Trophoblast cell (in vitro differentiated cells and primary cell): Measurements from ENCODE around the gene PMS1.

Source experiments
- DNase-seq, 2 donors: peaks; one replicate each; pipeline ENCODE4 v3.0.0-alpha.2; 2016
- H2AFZ ChIP-seq: 2 replicates; pipeline ENCODE4 v1.6.1; 2013; ENCODE audit warnings: low read length, moderate library complexity, mild to moderate bottlenecking; ENCODE audit not compliant: insufficient read depth, poor library complexity
- H2AK5ac ChIP-seq: 2 replicates; pipeline ENCODE4 v1.6.1; 2013; ENCODE audit warnings: mild to moderate bottlenecking, low read length
- H2BK120ac ChIP-seq: 2 replicates; pipeline ENCODE4 v1.6.1; 2013; ENCODE audit warnings: low read length, mild to moderate bottlenecking, moderate library complexity; ENCODE audit not compliant: insufficient read depth, poor library complexity
- H2BK12ac ChIP-seq: 2 replicates; pipeline ENCODE4 v1.6.1; 2013; ENCODE audit warnings: mild to moderate bottlenecking, low read length, moderate library complexity
- H2BK5ac ChIP-seq: 2 replicates; pipeline ENCODE4 v1.6.1; 2013; ENCODE audit warnings: low read length, low read depth, moderate library complexity, mild to moderate bottlenecking; ENCODE audit not compliant: poor library complexity
- H3K14ac ChIP-seq: 2 replicates; pipeline ENCODE4 v1.6.1; 2013; ENCODE audit warnings: mild to moderate bottlenecking, low read length
- H3K18ac ChIP-seq: 2 replicates; pipeline ENCODE4 v1.6.1; 2013; ENCODE audit warnings: mild to moderate bottlenecking, low read length
- H3K23ac ChIP-seq: 2 replicates; pipeline ENCODE4 v1.6.1; 2013; ENCODE audit warnings: low read length
- H3K27ac ChIP-seq: 2 replicates; pipeline ENCODE4 v1.5.1; 2013; ENCODE audit warnings: low read depth, mild to moderate bottlenecking, inconsistent platforms, low read length, moderate library complexity
- H3K27me3 ChIP-seq: 2 replicates; pipeline ENCODE4 v1.6.1; 2013; ENCODE audit warnings: inconsistent platforms, mild to moderate bottlenecking, low read length, moderate library complexity; ENCODE audit not compliant: insufficient read depth
- H3K36me3 ChIP-seq, 2 experiments: 1 replicate in 1 of 2; 2 replicates in 1 of 2; pipeline ENCODE4 v1.6.1; 2013; ENCODE audit warnings: low read length in 2 of 2, mild to moderate bottlenecking in 2 of 2, moderate library complexity in 1 of 2; ENCODE audit not compliant: insufficient read depth in 2 of 2, control insufficient read depth in 1 of 2
- H3K4ac ChIP-seq: 2 replicates; pipeline ENCODE4 v1.6.1; 2013; ENCODE audit warnings: low read depth, mild to moderate bottlenecking, low read length, moderate library complexity
- H3K4me1 ChIP-seq, 2 experiments: 1 replicate in 1 of 2; 2 replicates in 1 of 2; pipeline ENCODE4 v1.6.1; 2013; ENCODE audit warnings: low read length in 2 of 2, mild to moderate bottlenecking in 2 of 2, moderate library complexity in 1 of 2; ENCODE audit not compliant: insufficient read depth in 2 of 2, control insufficient read depth in 1 of 2
- H3K4me2 ChIP-seq: 2 replicates; pipeline ENCODE4 v1.6.1; 2013; ENCODE audit warnings: inconsistent platforms, mild to moderate bottlenecking, low read length, moderate library complexity
- H3K4me3 ChIP-seq: 2 replicates; pipeline ENCODE4 v1.5.1; 2013; ENCODE audit warnings: mild to moderate bottlenecking, low read depth, low read length, inconsistent platforms
- H3K79me1 ChIP-seq: one replicate; pipeline ENCODE4 v1.6.1; 2013; ENCODE audit warnings: low read length
- H3K79me2 ChIP-seq: 2 replicates; pipeline ENCODE4 v1.6.1; 2013; ENCODE audit warnings: low read length, mild to moderate bottlenecking; ENCODE audit not compliant: control insufficient read depth, insufficient read depth, poor library complexity
- H3K9ac ChIP-seq: 2 replicates; pipeline ENCODE4 v1.6.1; 2013; ENCODE audit warnings: mild to moderate bottlenecking, low read length
- H3K9me3 ChIP-seq: 2 replicates; pipeline ENCODE4 v1.6.1; 2013; ENCODE audit warnings: low read depth, mild to moderate bottlenecking, control low read depth, inconsistent platforms, low read length; ENCODE audit not compliant: insufficient read depth
- H4K12ac ChIP-seq: 2 replicates; pipeline ENCODE4 v1.6.1; 2013; ENCODE audit warnings: low read depth, mild to moderate bottlenecking, low read length, moderate library complexity
- H4K8ac ChIP-seq: 2 replicates; pipeline ENCODE4 v1.6.1; 2013; ENCODE audit warnings: low read depth, mild to moderate bottlenecking, low read length, moderate library complexity
- H4K91ac ChIP-seq: one replicate; pipeline ENCODE4 v1.6.1; 2013; ENCODE audit warnings: low read depth, mild to moderate bottlenecking, low read length, moderate library complexity
- WGBS: extraction: QIAGEN DNeasy Blood & Tissue Kit; methylation state at CpG from one replicate; pipeline ENCODE4 v1.1.7; 2013; ENCODE audit warnings: missing lambda C conversion rate; ENCODE audit not compliant: insufficient read length, insufficient coverage; ENCODE audit errors: extremely low coverage; 5-methylcytosine and 5-hydroxymethylcytosine counted together

PMS1 gene

DNA sequence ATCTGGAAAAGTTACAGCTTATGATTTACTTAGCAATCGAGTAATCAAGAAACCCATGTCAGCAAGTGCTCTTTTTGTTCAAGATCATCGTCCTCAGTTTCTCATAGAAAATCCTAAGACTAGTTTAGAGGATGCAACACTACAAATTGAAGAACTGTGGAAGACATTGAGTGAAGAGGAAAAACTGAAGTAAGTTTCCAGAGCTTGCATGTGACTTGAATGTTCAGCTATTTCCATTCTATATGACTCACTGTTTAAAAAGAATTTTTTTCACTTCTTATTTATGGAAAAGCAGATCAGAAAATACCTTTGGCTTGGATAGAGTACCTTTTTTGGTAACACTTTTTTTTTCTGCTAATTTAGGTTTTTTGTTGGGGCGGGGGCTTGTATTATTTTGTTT, 70.7 kb downstream of the PMS1 start:
- Histone ChIP-seq H3K27ac (no peak overlapping the region), H3K18ac (no peak overlapping the region), H3K4ac (no peak overlapping the region), H4K8ac (no peak overlapping the region), H2BK12ac (no peak overlapping the region), H3K4me1 (no peaks in the 10 kb centered on the region), H2AK5ac (no peak overlapping the region), H4K12ac (no peak overlapping the region), H3K9me3 (no peaks in the 10 kb centered on the region), H2BK120ac (no peak overlapping the region), H3K36me3 (no peaks in the 10 kb centered on the region), H3K4me3 (no peak overlapping the region), H3K79me1 (no peaks in the 10 kb centered on the region), H4K91ac (no peak overlapping the region), H2AFZ (no peak overlapping the region), H3K14ac (no peak overlapping the region), H3K23ac (no peak overlapping the region), H3K9ac (no peak overlapping the region), H3K79me2 (no peaks in the 10 kb centered on the region), H3K4me2 (no peak overlapping the region), H3K27me3 (no peaks in the 10 kb centered on the region), H2BK5ac (no peak overlapping the region)
- no peak for DNase-seq
- no CpG with 5 or more reads among the region's 3 CpGs for WGBS

DNA sequence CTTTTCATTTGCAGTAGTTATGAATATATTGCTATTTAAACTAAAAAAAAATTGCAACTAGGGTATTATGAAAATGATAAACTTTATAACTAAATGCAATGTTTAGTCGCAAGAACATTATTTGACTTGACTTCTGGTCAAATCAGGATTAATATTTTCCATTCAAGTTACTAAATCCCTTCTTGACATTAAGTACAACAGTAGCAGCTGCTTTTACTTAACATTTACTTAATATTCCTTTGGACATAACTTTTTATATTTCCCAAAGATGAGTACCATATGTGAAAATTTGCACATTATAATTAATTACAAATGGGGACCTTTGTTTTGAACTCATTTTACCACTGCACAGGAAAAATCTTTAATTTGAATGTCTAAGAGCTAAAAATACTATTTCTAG, 74.0 kb downstream of the PMS1 start:
- no peak overlapping the region for H2BK5ac ChIP-seq
- no peaks in the 10 kb centered on the region for H3K79me2 ChIP-seq
- no peak overlapping the region for H4K8ac ChIP-seq
- H3K27me3 ChIP-seq = no peaks in the 10 kb centered on the region
- no peak overlapping the region for H3K18ac ChIP-seq
- no peak overlapping the region for H4K12ac ChIP-seq
- no peak for DNase-seq
- H3K4ac ChIP-seq = no peak overlapping the region
- no peak overlapping the region for H2BK120ac ChIP-seq
- no peak overlapping the region for H3K9ac ChIP-seq
- no peaks in the 10 kb centered on the region for H3K79me1 ChIP-seq
- H2AFZ ChIP-seq = no peak overlapping the region
- no peak overlapping the region for H4K91ac ChIP-seq
- H3K4me2 ChIP-seq = no peak overlapping the region
- no peak overlapping the region for H3K27ac ChIP-seq
- H2AK5ac ChIP-seq = no peak overlapping the region
- no peaks in the 10 kb centered on the region for H3K36me3 ChIP-seq
- no peaks in the 10 kb centered on the region for H3K4me1 ChIP-seq
- no peak overlapping the region for H2BK12ac ChIP-seq
- no peaks in the 10 kb centered on the region for H3K9me3 ChIP-seq
- H3K4me3 ChIP-seq = no peak overlapping the region
- no peak overlapping the region for H3K23ac ChIP-seq
- H3K14ac ChIP-seq = no peak overlapping the region
- no CpG with 5 or more reads among the region's 1 CpG for WGBS

DNA sequence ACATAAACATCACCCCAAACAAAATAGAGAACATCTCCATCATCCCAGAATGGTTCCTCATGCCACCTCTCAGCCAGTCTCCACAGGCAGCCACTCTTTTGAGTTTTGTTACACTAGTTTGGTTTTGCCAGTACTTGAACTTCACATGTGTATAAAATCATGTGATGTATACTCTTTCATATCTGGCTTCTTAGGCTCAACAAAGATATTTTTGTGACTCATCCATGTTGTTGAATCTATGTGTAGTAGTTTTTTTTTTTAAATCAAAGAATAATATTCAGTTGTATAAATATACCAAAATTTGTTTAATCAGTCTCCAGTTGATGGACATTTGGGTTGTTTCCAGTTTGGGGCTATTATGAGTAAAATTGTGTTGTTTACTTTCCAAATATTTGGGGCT, 75.9 kb downstream of the PMS1 start:
- Histone ChIP-seq H3K27ac (no peak overlapping the region), H3K23ac (no peak overlapping the region), H2BK120ac (no peak overlapping the region), H3K4me2 (no peak overlapping the region), H3K79me1 (no peaks in the 10 kb centered on the region), H3K4ac (no peak overlapping the region), H3K9me3 (no peaks in the 10 kb centered on the region), H2BK5ac (no peak overlapping the region), H3K4me3 (no peak overlapping the region), H3K36me3 (peaks cover 0 to 2% of the 10 kb centered on the region in 2 experiments), H4K8ac (no peak overlapping the region), H3K9ac (no peak overlapping the region), H3K27me3 (no peaks in the 10 kb centered on the region), H3K79me2 (no peaks in the 10 kb centered on the region), H2AFZ (no peak overlapping the region), H4K91ac (no peak overlapping the region), H2BK12ac (no peak overlapping the region), H3K18ac (no peak overlapping the region), H2AK5ac (no peak overlapping the region), H3K4me1 (no peaks in the 10 kb centered on the region), H4K12ac (no peak overlapping the region), H3K14ac (no peak overlapping the region)
- DNase-seq = no peak

GRCh38 chr2:189862751-189863150, 78.5 kb downstream of the PMS1 start:
- Histone ChIP-seq H4K91ac (no peak overlapping the region), H2AFZ (no peak overlapping the region), H3K9me3 (no peaks in the 10 kb centered on the region), H2BK5ac (no peak overlapping the region), H3K79me2 (no peaks in the 10 kb centered on the region), H3K9ac (no peak overlapping the region), H4K12ac (no peak overlapping the region), H3K27ac (no peak overlapping the region), H3K14ac (no peak overlapping the region), H4K8ac (no peak overlapping the region), H2BK120ac (no peak overlapping the region), H3K4me1 (no peaks in the 10 kb centered on the region), H3K36me3 (peaks cover 0 to 2% of the 10 kb centered on the region in 2 experiments), H2AK5ac (no peak overlapping the region), H3K4me2 (no peak overlapping the region), H3K4ac (no peak overlapping the region), H3K4me3 (no peak overlapping the region), H2BK12ac (no peak overlapping the region), H3K27me3 (no peaks in the 10 kb centered on the region), H3K23ac (no peak overlapping the region), H3K18ac (no peak overlapping the region), H3K79me1 (no peaks in the 10 kb centered on the region)
- no peak for DNase-seq
- no CpG with 5 or more reads among the region's 1 CpG for WGBS
